H1 (cell line): ENCODE data around the gene PDE8A. TPM values are rescaled to one million over a fixed set of nuclear protein-coding genes. Genes with fewer than 3 reads are reported as not detected.

Source experiments
- CTCF ChIA-PET: fragments of 300-600 bp; sonication (Branson Sonifier 250); formaldehyde crosslinking; loops from one replicate; lab custom pipeline; 2021; ENCODE audit not compliant: partially characterized antibody; lab: Charles Lee
- POLR2A ChIA-PET: fragments of 300-600 bp; sonication (Branson Sonifier 250); formaldehyde crosslinking; loops from one replicate; lab custom pipeline; 2021; ENCODE audit warnings: inconsistent platforms; ENCODE audit not compliant: partially characterized antibody; lab: Charles Lee
- DNase-seq, 2 experiments: peaks; one replicate each; pipeline versions ENCODE4 v3.0.0 to v3.0.0-alpha.2; 2010 to 2022; ENCODE audit warnings: low spot score in 2 of 2, low read depth in 1 of 2, mixed read lengths in 1 of 2
- FAIRE-seq: peaks from 2 replicates; lab custom pipeline; 2011; peaks lifted over from hg19 to GRCh38; lab: Jason Lieb, UNC
- H2AFZ ChIP-seq: 2 replicates; pipeline ENCODE4 v1.8.1; 2012; ENCODE audit warnings: low read length, inconsistent platforms
- H2AK5ac ChIP-seq: 2 replicates; pipeline ENCODE4 v1.6.1; 2013; ENCODE audit warnings: low read depth, low read length
- H2BK120ac ChIP-seq: replicated peaks from 2 replicates; pipeline ENCODE3; 2013; ENCODE audit warnings: low read depth, low read length, inconsistent platforms
- H2BK12ac ChIP-seq: 2 replicates; pipeline ENCODE4 v1.6.1; 2013; ENCODE audit warnings: low read depth, low read length
- H2BK15ac ChIP-seq: 2 replicates; pipeline ENCODE4 v1.6.1; 2013; ENCODE audit warnings: low read length
- H2BK20ac ChIP-seq: 2 replicates; pipeline ENCODE4 v1.6.1; 2013; ENCODE audit warnings: low read length
- H2BK5ac ChIP-seq: 2 replicates; pipeline ENCODE4 v1.6.1; 2013; ENCODE audit warnings: low read depth, low read length
- H3K14ac ChIP-seq: 2 replicates; pipeline ENCODE4 v1.6.1; 2013; ENCODE audit warnings: inconsistent platforms; ENCODE audit not compliant: insufficient read length
- H3K18ac ChIP-seq: 2 replicates; pipeline ENCODE4 v1.6.1; 2013; ENCODE audit warnings: low read length; ENCODE audit errors: extremely low read depth
- H3K23ac ChIP-seq: 2 replicates; pipeline ENCODE4 v1.6.1; 2013; ENCODE audit warnings: inconsistent platforms; ENCODE audit not compliant: insufficient read length
- H3K23me2 ChIP-seq: 2 replicates; pipeline ENCODE4 v1.6.1; 2013; ENCODE audit warnings: low read depth, low read length
- H3K27ac ChIP-seq: 2 replicates; pipeline ENCODE4 v1.6.1; 2011; ENCODE audit warnings: low read depth, low read length, inconsistent platforms
- H3K27me3 ChIP-seq, 4 experiments: replicated peaks in 1 of 4; 1 replicate in 1 of 4; 2 replicates in 3 of 4; pipeline versions ENCODE4 v1.6.1 to v1.8.1; 2011 to 2013; ENCODE audit warnings: low read length in 3 of 4, mild to moderate bottlenecking in 3 of 4, inconsistent platforms in 2 of 4, mixed read lengths in 2 of 4, moderate library complexity in 1 of 4; ENCODE audit not compliant: control insufficient read depth in 3 of 4, insufficient read depth in 3 of 4; ENCODE audit errors: extremely low read depth in 1 of 4
- H3K36me3 ChIP-seq, 4 experiments: 2 replicates each; pipeline versions ENCODE4 v1.6.1 to v1.8.1; 2011 to 2013; ENCODE audit warnings: mild to moderate bottlenecking in 4 of 4, low read length in 3 of 4, moderate library complexity in 2 of 4, control low read depth in 1 of 4, inconsistent platforms in 1 of 4; ENCODE audit not compliant: insufficient read depth in 4 of 4, control insufficient read depth in 2 of 4
- H3K4ac ChIP-seq: replicated peaks from 2 replicates; pipeline ENCODE3; 2013; ENCODE audit warnings: low read length, low read depth, mixed read lengths, inconsistent platforms; ENCODE audit not compliant: insufficient read length
- H3K4me1 ChIP-seq, 4 experiments: replicated peaks in 1 of 4; 1 replicate in 1 of 4; 2 replicates in 3 of 4; pipeline versions ENCODE4 v1.6.1 to v1.8.1; 2011 to 2013; ENCODE audit warnings: low read length in 3 of 4, inconsistent platforms in 2 of 4, mixed read lengths in 1 of 4; ENCODE audit not compliant: insufficient read depth in 4 of 4, control insufficient read depth in 3 of 4
- H3K4me2 ChIP-seq, 2 experiments: 2 replicates each; pipeline versions ENCODE4 v1.6.1 to v1.8.1; 2011 to 2013; ENCODE audit warnings: low read depth in 2 of 2, low read length in 2 of 2, control low read depth in 1 of 2, inconsistent platforms in 1 of 2, mild to moderate bottlenecking in 1 of 2; ENCODE audit not compliant: insufficient read depth in 1 of 2
- H3K4me3 ChIP-seq, 4 experiments: fragments of 200-600, 300-600 bp in 1 of 4; sonication (generic), shearing (Covaris generic), sonication (Bioruptor Twin) in 1 of 4; 2 replicates each; pipeline versions ENCODE4 v1.5.1 to v1.8.1; 2011 to 2016; ENCODE audit warnings: low read length in 4 of 4, low read depth in 3 of 4, control low read depth in 2 of 4, inconsistent platforms in 2 of 4, mild to moderate bottlenecking in 2 of 4, mixed read lengths in 1 of 4, moderate library complexity in 1 of 4; ENCODE audit not compliant: insufficient read depth in 2 of 4; ENCODE audit errors: extremely low read depth in 1 of 4
- H3K56ac ChIP-seq: replicated peaks from 2 replicates; pipeline ENCODE3; 2013; ENCODE audit warnings: low read depth, mild to moderate bottlenecking, mixed read lengths, low read length, inconsistent platforms; ENCODE audit not compliant: insufficient read length
- H3K79me1 ChIP-seq: 2 replicates; pipeline ENCODE4 v1.6.1; 2013; ENCODE audit warnings: low read depth, low read length, control low read depth
- H3K79me2 ChIP-seq, 2 experiments: 2 replicates each; pipeline versions ENCODE4 v1.6.1 to v1.8.1; 2012 to 2013; ENCODE audit warnings: low read length in 2 of 2, mild to moderate bottlenecking in 2 of 2, inconsistent platforms in 1 of 2; ENCODE audit not compliant: insufficient read depth in 2 of 2, control insufficient read depth in 1 of 2
- H3K9ac ChIP-seq, 4 experiments: replicated peaks in 1 of 4; 1 replicate in 1 of 4; 2 replicates in 3 of 4; pipeline versions ENCODE4 v1.6.1 to v1.8.1; 2011 to 2013; ENCODE audit warnings: low read depth in 3 of 4, low read length in 3 of 4, control low read depth in 2 of 4, mild to moderate bottlenecking in 2 of 4, moderate library complexity in 2 of 4, inconsistent platforms in 1 of 4; ENCODE audit errors: extremely low read depth in 1 of 4
- H3K9me3 ChIP-seq, 2 experiments: 2 replicates each; pipeline versions ENCODE4 v1.6.1 to v1.8.1; 2012 to 2013; ENCODE audit warnings: mild to moderate bottlenecking in 2 of 2, moderate library complexity in 2 of 2, control low read depth in 1 of 2, inconsistent platforms in 1 of 2, low read depth in 1 of 2, low read length in 1 of 2, mixed read lengths in 1 of 2; ENCODE audit not compliant: insufficient read depth in 2 of 2
- H4K20me1 ChIP-seq, 2 experiments: replicated peaks in 1 of 2; 2 replicates each; pipeline versions ENCODE3 to v1.8.1; 2011 to 2013; ENCODE audit warnings: inconsistent platforms in 2 of 2, low read length in 2 of 2, mild to moderate bottlenecking in 1 of 2; ENCODE audit not compliant: insufficient read depth in 2 of 2, control insufficient read depth in 1 of 2
- H4K5ac ChIP-seq: 2 replicates; pipeline ENCODE4 v1.6.1; 2013; ENCODE audit warnings: low read length, low read depth, mixed read lengths, inconsistent platforms; ENCODE audit not compliant: insufficient read length
- H4K8ac ChIP-seq: 2 replicates; pipeline ENCODE4 v1.8.0; 2013; ENCODE audit warnings: mild to moderate bottlenecking, moderate library complexity, low read length, inconsistent platforms; ENCODE audit not compliant: insufficient read depth; ENCODE audit errors: extremely low read depth
- H4K91ac ChIP-seq: replicated peaks from 2 replicates; pipeline ENCODE3; 2013; ENCODE audit warnings: low read length, mixed read lengths, inconsistent platforms; ENCODE audit not compliant: insufficient read length
- BRCA1 ChIP-seq: IDR thresholded peaks from 2 replicates; pipeline ENCODE4 v1.6.1; 2012; ENCODE audit warnings: low read depth, low read length, improper control_type of control experiment
- CHD2 ChIP-seq: IDR thresholded peaks from 2 replicates; pipeline ENCODE4 v1.6.1; 2012; ENCODE audit warnings: low read length, improper control_type of control experiment
- CREB1 ChIP-seq: IDR thresholded peaks from 2 replicates; pipeline ENCODE4 v1.6.1; 2012; ENCODE audit warnings: inconsistent platforms
- CTCF ChIP-seq, 3 experiments: IDR thresholded peaks; 1 replicate in 2 of 3; 2 replicates in 1 of 3; pipeline versions ENCODE4 v1.5.1 to v1.6.1; 2011; ENCODE audit warnings: low read length in 3 of 3, mild to moderate bottlenecking in 3 of 3, inconsistent platforms in 2 of 3, low read depth in 1 of 3, moderate library complexity in 1 of 3; ENCODE audit not compliant: insufficient read depth in 1 of 3; ENCODE audit errors: control extremely low read depth in 1 of 3
- GABPA ChIP-seq: IDR thresholded peaks from 2 replicates; pipeline ENCODE4 v1.6.1; 2011; ENCODE audit warnings: mild to moderate bottlenecking, low read length, moderate library complexity, borderline replicate concordance; ENCODE audit not compliant: insufficient read depth
- GTF2F1 ChIP-seq: IDR thresholded peaks from 2 replicates; pipeline ENCODE4 v1.6.1; 2012; ENCODE audit warnings: low read depth, low read length, improper control_type of control experiment, borderline replicate concordance
- HDAC6 ChIP-seq: IDR thresholded peaks from one replicate; pipeline ENCODE4 v1.7.1; 2012; ENCODE audit warnings: low read depth, mild to moderate bottlenecking, inconsistent platforms, low read length, moderate library complexity
- SRF ChIP-seq: IDR thresholded peaks from 2 replicates; pipeline ENCODE4 v1.6.1; 2011; ENCODE audit warnings: mild to moderate bottlenecking, low read depth, low read length, moderate library complexity
- YY1 ChIP-seq: IDR thresholded peaks from 2 replicates; pipeline ENCODE4 v1.6.1; 2011; ENCODE audit warnings: low read depth, mild to moderate bottlenecking, low read length
- WGBS, 2 experiments: shearing (Covaris generic) in 1 of 2; methylation state at CpG; one replicate each; pipeline versions ENCODE4 v1.1.6 to v1.1.7; 2013 to 2015; ENCODE audit warnings: low lambda C conversion rate in 2 of 2, mixed read lengths in 2 of 2, inconsistent platforms in 1 of 2, low coverage in 1 of 2, missing lambda C conversion rate in 1 of 2; ENCODE audit not compliant: insufficient replicate concordance in 2 of 2, insufficient coverage in 1 of 2, insufficient read length in 1 of 2; ENCODE audit errors: extremely low coverage in 1 of 2, missing lambda C conversion rate in 1 of 2; 5-methylcytosine and 5-hydroxymethylcytosine counted together
- polyA plus RNA-seq, 7 experiments: library from polyadenylated mRNA; depleted of rRNA in 3 of 7; stranded (reverse) in 5 of 7; unstranded in 2 of 7; fragments of >200 nt in 5 of 7; fragments of 200-250 nt in 2 of 7; gene quantifications; 1 replicate in 5 of 7; 2 replicates in 1 of 7; 4 replicates in 1 of 7; pipeline versions ENCODE4 v1.2.1 to v1.2.3, GENCODE V29; 2011 to 2013; ENCODE audit warnings: missing spikeins in 2 of 7, mixed read lengths in 2 of 7
- total RNA-seq: library from RNA; stranded (reverse); fragmentation: NEBNext Ultra II Directional; extraction: Animal tissue kit (Norgen Biotek cat#: 25700); gene quantifications from 2 replicates; pipeline ENCODE4 v1.2.1, GENCODE V29; 2021

PDE8A gene
- total and polyA plus RNA-seq, 2 of the 8 experiments (the other 6 are each of a cell fraction or from before 2014, with no cell fraction given) = 6.9 to 7.8 TPM

DNA sequence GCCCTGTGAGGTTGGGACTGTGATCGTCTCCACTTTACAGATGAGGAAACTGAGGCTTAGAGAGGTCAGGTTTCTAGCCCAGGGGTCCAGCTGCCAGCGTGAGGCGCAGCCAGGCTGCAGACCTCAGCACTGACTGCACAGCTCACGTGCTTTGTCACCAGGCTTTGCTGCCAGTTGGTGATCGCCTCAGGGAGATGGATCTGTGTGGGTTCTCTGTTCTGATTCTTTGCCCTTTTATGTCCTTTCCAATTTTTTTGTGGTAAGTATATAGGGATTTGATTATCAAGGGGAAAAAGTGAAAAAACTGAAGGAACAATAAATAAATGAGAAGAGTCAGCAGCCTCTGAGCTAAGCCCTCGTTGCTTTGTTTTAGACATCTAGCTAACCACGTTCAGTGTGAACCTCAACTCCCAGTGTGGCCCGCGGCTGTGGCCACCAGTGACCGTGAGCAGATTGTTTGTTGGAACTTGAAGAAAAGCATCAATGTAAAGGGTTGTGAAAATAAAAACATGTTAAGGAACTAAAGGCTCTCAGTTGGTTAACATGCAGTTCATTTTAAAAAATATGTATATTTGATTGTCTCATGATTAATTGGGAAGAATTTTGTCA lies 117.6 kb downstream of the PDE8A start:
- Histone ChIP-seq H3K23me2 (no peaks in the 10 kb centered on the region), H2BK12ac (no peak overlapping the region), H3K18ac (no peak overlapping the region), H3K4me2 (no peak overlapping the region), H3K27me3 (no peaks in the 10 kb centered on the region), H3K4ac (no peak overlapping the region), H3K27ac (no peak overlapping the region), H3K9ac (no peak overlapping the region), H4K5ac (no peak overlapping the region), H2BK120ac (no peak overlapping the region), H3K4me3 (no peak overlapping the region), H2AK5ac (no peak overlapping the region), H3K79me2 (no peaks in the 10 kb centered on the region), H3K79me1 (peaks cover 2% of the 10 kb centered on the region; the same call in 1 of the 2 replicates), H2BK5ac (no peak overlapping the region), H3K56ac (no peak overlapping the region), H2BK20ac (no peak overlapping the region), H3K36me3 (no peaks in the 10 kb centered on the region), H4K20me1 (no peaks in the 10 kb centered on the region), H4K91ac (no peak overlapping the region), H4K8ac (no peak overlapping the region; the same call in 1 of the 2 replicates), H3K9me3 (no peaks in the 10 kb centered on the region), H3K23ac (no peak overlapping the region), H3K14ac (no peak overlapping the region), H2BK15ac (no peak overlapping the region), H2AFZ (no peak overlapping the region), H3K4me1 (no peaks in the 10 kb centered on the region)
- ChIA-PET POLR2A (no interaction called here), CTCF (interaction anchor here (0.9 kb wide), 1 partner anchor 9 kb away, joined by 3 read pairs; no protein-coding TSS in a partner anchor)
- FAIRE-seq (no peak), DNase-seq (no peak)
- WGBS, 2 experiments = 88% methylated on average over 10 of the region's 10 CpGs; no CpG with 5 or more reads in 1 of the 2 experiments
- TF ChIP-seq CTCF (IDR thresholded peaks at IDR 0.05; ENCODE audit: control extremely low read depth in 1 of 3, insufficient read depth in 1 of 3, low read depth in 1 of 3, low read length in 3 of 3) (no peak), HDAC6 (no peak), YY1 (no peak), BRCA1 (no peak), CREB1 (no peak), GTF2F1 (no peak), CHD2 (no peak), GABPA (no peak), SRF (no peak)
